Measurements from ENCODE around the gene PAQR8. TPM values are rescaled to one million over a fixed set of nuclear protein-coding genes. Genes with fewer than 3 reads are reported as not detected.

The PAQR8 gene
- total RNA-seq, 2 donors from 2014 or later = 4.1 to 7.3 TPM

DNA sequence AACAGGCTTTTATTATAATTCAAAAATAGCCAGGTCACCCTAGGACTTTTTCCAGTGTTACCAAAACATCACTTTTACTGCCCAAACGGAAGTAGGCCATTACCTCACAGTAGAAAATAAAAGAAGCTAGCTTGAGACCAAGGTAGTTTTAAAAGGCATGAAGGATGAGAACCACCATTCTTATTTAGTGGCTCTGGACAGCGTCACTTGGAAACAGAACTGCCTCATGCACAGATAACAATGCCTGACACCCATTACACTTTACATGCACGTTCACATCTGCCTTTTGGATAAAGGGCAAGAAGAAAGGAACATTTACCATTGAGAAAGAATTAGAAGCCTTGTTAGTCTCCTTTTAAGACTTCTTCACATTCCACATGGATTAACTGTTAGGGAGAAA is 1.9 kb upstream of the PAQR8 start:
- H3K4me1 ChIP-seq (ENCODE audit: control insufficient read depth in 1 of 2, low read depth in 2 of 2) = peaks cover 2 to 17% of the 10 kb centered on the region in 2 donors
- H3K9me3 ChIP-seq = no peaks in the 10 kb centered on the region
- no peaks in the 10 kb centered on the region for H3K36me3 ChIP-seq
- no peak overlapping the region for H3K4me3 ChIP-seq
- TF ChIP-seq, protein P1, sequence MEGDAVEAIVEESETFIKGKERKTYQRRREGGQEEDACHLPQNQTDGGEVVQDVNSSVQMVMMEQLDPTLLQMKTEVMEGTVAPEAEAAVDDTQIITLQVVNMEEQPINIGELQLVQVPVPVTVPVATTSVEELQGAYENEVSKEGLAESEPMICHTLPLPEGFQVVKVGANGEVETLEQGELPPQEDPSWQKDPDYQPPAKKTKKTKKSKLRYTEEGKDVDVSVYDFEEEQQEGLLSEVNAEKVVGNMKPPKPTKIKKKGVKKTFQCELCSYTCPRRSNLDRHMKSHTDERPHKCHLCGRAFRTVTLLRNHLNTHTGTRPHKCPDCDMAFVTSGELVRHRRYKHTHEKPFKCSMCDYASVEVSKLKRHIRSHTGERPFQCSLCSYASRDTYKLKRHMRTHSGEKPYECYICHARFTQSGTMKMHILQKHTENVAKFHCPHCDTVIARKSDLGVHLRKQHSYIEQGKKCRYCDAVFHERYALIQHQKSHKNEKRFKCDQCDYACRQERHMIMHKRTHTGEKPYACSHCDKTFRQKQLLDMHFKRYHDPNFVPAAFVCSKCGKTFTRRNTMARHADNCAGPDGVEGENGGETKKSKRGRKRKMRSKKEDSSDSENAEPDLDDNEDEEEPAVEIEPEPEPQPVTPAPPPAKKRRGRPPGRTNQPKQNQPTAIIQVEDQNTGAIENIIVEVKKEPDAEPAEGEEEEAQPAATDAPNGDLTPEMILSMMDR (IDR thresholded peaks at IDR 0.05) = no peak
- H3K27me3 ChIP-seq (replicated peaks; ENCODE audit: insufficient read depth) = no peaks in the 10 kb centered on the region
- ATAC-seq (ENCODE audit: insufficient number of reproducible peaks, low FRiP score, low read depth) (no peak), DNase-seq (ENCODE audit: low spot score) (no peak)
- no peak overlapping the region for H3K27ac ChIP-seq

- peak overlapping the region; percentile 90 for H3K4me3 ChIP-seq
- ATAC-seq (ENCODE audit: insufficient number of reproducible peaks, low FRiP score, low read depth) (no peak), DNase-seq (ENCODE audit: low spot score) (no peak)
- TF ChIP-seq, protein P1 (IDR thresholded peaks at IDR 0.05) = no peak
- no peaks in the 10 kb centered on the region for H3K36me3 ChIP-seq
- H3K27ac ChIP-seq = no peak overlapping the region
- no peaks in the 10 kb centered on the region for H3K27me3 ChIP-seq (replicated peaks; ENCODE audit: insufficient read depth)
- H3K4me1 ChIP-seq (ENCODE audit: control insufficient read depth in 1 of 2, low read depth in 2 of 2) = peaks cover 2 to 17% of the 10 kb centered on the region in 2 donors
- H3K9me3 ChIP-seq = no peaks in the 10 kb centered on the region
Observed at GRCh38 chr6:52360601-52361413, 1.1 kb upstream of the PAQR8 start.

DNA sequence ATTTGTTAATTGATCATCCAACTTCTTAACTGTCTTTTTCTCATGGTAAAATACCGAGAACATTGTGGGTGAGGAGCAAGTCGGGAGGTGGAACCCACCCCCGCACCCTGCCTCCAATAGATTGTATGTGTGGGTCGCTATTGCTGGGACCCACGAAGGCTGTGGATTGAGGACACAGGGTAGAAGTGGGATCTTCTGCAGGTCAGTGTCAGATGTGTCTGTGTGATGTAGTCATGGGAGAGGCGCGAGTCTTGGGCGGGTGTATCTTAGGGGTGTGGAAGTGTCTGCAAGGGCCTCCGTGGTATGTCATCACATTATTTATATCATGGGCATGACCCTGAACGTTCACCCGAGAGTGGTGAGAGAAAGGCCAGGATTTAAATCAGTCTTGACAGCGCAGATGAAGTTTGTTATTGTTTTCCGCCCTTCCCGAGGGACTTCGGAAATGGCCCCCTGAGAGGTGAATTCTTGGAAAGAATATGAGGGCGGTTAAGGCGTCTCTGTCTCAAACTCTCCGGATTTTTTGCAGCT is 472 bp upstream of the PAQR8 start:
- Histone ChIP-seq H3K4me1 (ENCODE audit: control insufficient read depth in 1 of 2, low read depth in 2 of 2) (peaks cover 2 to 17% of the 10 kb centered on the region in 2 donors), H3K36me3 (no peaks in the 10 kb centered on the region), H3K4me3 (peak overlapping the region; percentile 90), H3K27ac (peak overlapping the region in 1 of 2 donors; percentile 29), H3K9me3 (no peaks in the 10 kb centered on the region), H3K27me3 (replicated peaks; ENCODE audit: insufficient read depth) (no peaks in the 10 kb centered on the region)
- DNase-seq (ENCODE audit: low spot score) (no peak), ATAC-seq (ENCODE audit: insufficient number of reproducible peaks, low FRiP score, low read depth) (peak; percentile 44)
- TF ChIP-seq, protein P1 (IDR thresholded peaks at IDR 0.05) = no peak

- H3K9me3 ChIP-seq = no peaks in the 10 kb centered on the region
- H3K27me3 ChIP-seq (replicated peaks; ENCODE audit: insufficient read depth) = no peaks in the 10 kb centered on the region
- no peaks in the 10 kb centered on the region for H3K36me3 ChIP-seq
- H3K4me1 ChIP-seq (ENCODE audit: control insufficient read depth in 1 of 2, low read depth in 2 of 2) = peaks cover 2 to 17% of the 10 kb centered on the region in 2 donors
- peak overlapping the region; percentile 90 for H3K4me3 ChIP-seq
- DNase-seq (ENCODE audit: low spot score) = no peak
- no peak for ATAC-seq (ENCODE audit: insufficient number of reproducible peaks, low FRiP score, low read depth)
- TF ChIP-seq, protein P1 (IDR thresholded peaks at IDR 0.05) = no peak
- no peak overlapping the region for H3K27ac ChIP-seq
Observed at GRCh38 chr6:52362443-52363227, 684 bp downstream of the PAQR8 start.
